Ovary (tissue), 9 donors: ENCODE data around the gene TADA2B. TPM values are rescaled to one million over a fixed set of nuclear protein-coding genes. Genes with fewer than 3 reads are reported as not detected.

Experiments
- DNase-seq, 5 donors: peaks; one replicate each; pipeline ENCODE4 v3.0.0-alpha.2; 2019 to 2020
- H3K27ac ChIP-seq, 2 donors: fragments of 200-600 bp; one replicate each; pipeline versions ENCODE4 v1.5.1 to v1.8.0; 2019 to 2022
- H3K27me3 ChIP-seq: fragments of 200-600 bp; one replicate; pipeline ENCODE4 v1.8.0; 2022
- H3K36me3 ChIP-seq: fragments of 200-600 bp; sonication (generic); one replicate; pipeline ENCODE4 v1.5.1; 2019
- H3K4me1 ChIP-seq: one replicate; pipeline ENCODE4 v1.8.1; 2013; ENCODE audit warnings: mild to moderate bottlenecking, moderate library complexity; ENCODE audit not compliant: insufficient read depth
- H3K4me3 ChIP-seq: fragments of 200-600 bp; sonication (generic); one replicate; pipeline ENCODE4 v1.5.1; 2017
- H3K9me3 ChIP-seq, 2 donors: fragments of 200-600 bp in 1 of 2; sonication (generic) in 1 of 2; one replicate each; pipeline versions ENCODE4 v1.5.1 to v1.8.1; 2013 to 2019; ENCODE audit warnings: mild to moderate bottlenecking in 1 of 2, moderate library complexity in 1 of 2
- EP300 ChIP-seq: sonication (generic); formaldehyde crosslinking; IDR thresholded peaks from one replicate; pipeline ENCODE4 v1.6.1; 2017; ENCODE audit warnings: antibody characterized with exemption
- POLR2A ChIP-seq: fragments of 450-650 bp; IDR thresholded peaks from one replicate; pipeline ENCODE4 v1.6.1; 2017; ENCODE audit warnings: antibody characterized with exemption, mild to moderate bottlenecking, moderate library complexity
- WGBS, 3 donors: extraction: QIAGEN DNeasy Blood & Tissue Kit in 1 of 3; methylation state at CpG; one replicate each; pipeline versions ENCODE4 v1.1.5 to v1.1.7; 2013 to 2017; 5-methylcytosine and 5-hydroxymethylcytosine counted together
- intact Hi-C, 4 donors: fragments of 100-400 bp; cut with DNase I; formaldehyde crosslinking; loops; one replicate each; pipeline versions ENCODE4 v1.11.0 to v1.15.1; 2022 to 2023
- polyA plus RNA-seq, 2 donors: library from polyadenylated mRNA; stranded (reverse); fragments of 200-250 nt in 1 of 2; fragments of 350-450 nt in 1 of 2; fragmentation: Illumina TruSeq in 1 of 2; extraction: RNeasy Lipid Tissue Mini Kit (QIAGEN cat#74804) in 1 of 2; gene quantifications; one replicate each; pipeline ENCODE4 v1.2.3, GENCODE V29; 2013 to 2014
- total RNA-seq, 7 donors: library from RNA; depleted of rRNA in 2 of 7; stranded (reverse); fragments of >200 nt in 2 of 7; fragmentation: NEBNext Ultra II Directional in 3 of 7; extraction: Animal tissue kit (Norgen Biotek cat#: 25700) in 3 of 7; gene quantifications; one replicate each; pipeline versions ENCODE4 v1.1.0 to v1.2.4, GENCODE V29; 2016 to 2023
- TF ChIP-seq, protein P1 (sequence below), 3 donors: fragments of 450-650 bp in 2 of 3; fragments of 200-600 bp in 1 of 3; IDR thresholded peaks; one replicate each; pipeline versions ENCODE4 v1.5.1 to v1.8.0; 2016 to 2022; ENCODE audit warnings: antibody characterized with exemption in 3 of 3, mild to moderate bottlenecking in 1 of 3
- donor health status: DM: no; HTN: no; CAD: no; lungs with moderate emphysema.
- donor health status: DM: no; HTN: no; CAD: no.
- donor health status: Bipolar disorder and iron deficiency.
- donor health status: DM: yes; HTN: yes; CAD: no.
- donor health status: DM: no; HTN: no; CAD: no.
- donor health status: DM: yes; HTN: yes; CAD: no.

Gene TADA2B
- total and polyA plus RNA-seq, 9 donors, result 11.9 to 31.6 (median 26.8) TPM

DNA sequence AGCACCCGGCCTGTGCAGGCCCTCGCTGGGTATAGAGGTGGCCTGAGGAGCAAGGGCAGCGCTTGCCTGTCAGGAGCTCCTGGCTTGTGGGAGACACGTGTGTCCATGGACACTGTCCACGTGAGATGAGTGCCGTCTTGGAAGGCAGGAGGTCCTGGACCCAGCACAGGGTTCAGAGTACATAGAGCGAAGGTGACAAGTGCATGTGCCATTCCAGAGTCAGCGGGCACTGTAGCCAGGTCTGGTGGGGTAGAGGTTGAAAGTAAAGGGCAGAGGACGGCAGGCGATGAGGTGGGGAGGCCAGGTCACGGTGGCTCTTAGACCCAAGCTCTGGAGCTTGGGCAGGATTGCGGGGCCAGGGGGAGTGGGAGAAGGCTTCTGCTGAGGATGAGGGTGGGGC, 28.4 kb upstream of the TADA2B start:
- 95 to 98% (median 96%) methylated on average over 12 of the region's 12 CpGs for WGBS, 3 donors
- DNase-seq, result no peak
- Histone ChIP-seq H3K9me3 (no peaks in the 10 kb centered on the region), H3K36me3 (no peaks in the 10 kb centered on the region), H3K27ac (no peak overlapping the region), H3K27me3 (no peaks in the 10 kb centered on the region), H3K4me1 (no peaks in the 10 kb centered on the region), H3K4me3 (no peak overlapping the region)
- intact Hi-C loops, result loop anchor here in 1 of 4 donors (1.0 kb wide), 1 partner anchor 40 kb away; no protein-coding TSS in a partner anchor
- TF ChIP-seq POLR2A, result no peak
- TF ChIP-seq EP300, result no peak
- TF ChIP-seq, protein P1, sequence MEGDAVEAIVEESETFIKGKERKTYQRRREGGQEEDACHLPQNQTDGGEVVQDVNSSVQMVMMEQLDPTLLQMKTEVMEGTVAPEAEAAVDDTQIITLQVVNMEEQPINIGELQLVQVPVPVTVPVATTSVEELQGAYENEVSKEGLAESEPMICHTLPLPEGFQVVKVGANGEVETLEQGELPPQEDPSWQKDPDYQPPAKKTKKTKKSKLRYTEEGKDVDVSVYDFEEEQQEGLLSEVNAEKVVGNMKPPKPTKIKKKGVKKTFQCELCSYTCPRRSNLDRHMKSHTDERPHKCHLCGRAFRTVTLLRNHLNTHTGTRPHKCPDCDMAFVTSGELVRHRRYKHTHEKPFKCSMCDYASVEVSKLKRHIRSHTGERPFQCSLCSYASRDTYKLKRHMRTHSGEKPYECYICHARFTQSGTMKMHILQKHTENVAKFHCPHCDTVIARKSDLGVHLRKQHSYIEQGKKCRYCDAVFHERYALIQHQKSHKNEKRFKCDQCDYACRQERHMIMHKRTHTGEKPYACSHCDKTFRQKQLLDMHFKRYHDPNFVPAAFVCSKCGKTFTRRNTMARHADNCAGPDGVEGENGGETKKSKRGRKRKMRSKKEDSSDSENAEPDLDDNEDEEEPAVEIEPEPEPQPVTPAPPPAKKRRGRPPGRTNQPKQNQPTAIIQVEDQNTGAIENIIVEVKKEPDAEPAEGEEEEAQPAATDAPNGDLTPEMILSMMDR (IDR thresholded peaks at IDR 0.05), result no peak

GRCh38 chr4:7015383-7016035, 27.7 kb upstream of the TADA2B start:
- no peaks in the 10 kb centered on the region for H3K27me3 ChIP-seq
- intact Hi-C loops, result loop anchor here in 1 of 4 donors (1.0 kb wide), 1 partner anchor 40 kb away; no protein-coding TSS in a partner anchor
- no peak overlapping the region for H3K4me3 ChIP-seq
- no peaks in the 10 kb centered on the region for H3K36me3 ChIP-seq
- WGBS, 3 donors, result 83 to 90% (median 84%) methylated on average over 12 of the region's 12 CpGs
- H3K27ac ChIP-seq, result no peak overlapping the region
- TF ChIP-seq EP300 (no peak), POLR2A (no peak)
- TF ChIP-seq, protein P1 (IDR thresholded peaks at IDR 0.05), result no peak
- H3K4me1 ChIP-seq, result no peaks in the 10 kb centered on the region
- no peak for DNase-seq
- H3K9me3 ChIP-seq, result no peaks in the 10 kb centered on the region

- H3K4me1 ChIP-seq, result no peaks in the 10 kb centered on the region
- H3K27me3 ChIP-seq, result no peaks in the 10 kb centered on the region
- 76 to 83% (median 81%) methylated on average over 11 of the region's 11 CpGs for WGBS, 3 donors
- no peak for DNase-seq
- no peaks in the 10 kb centered on the region for H3K36me3 ChIP-seq
- H3K4me3 ChIP-seq, result no peak overlapping the region
- H3K27ac ChIP-seq, result no peak overlapping the region
- TF ChIP-seq POLR2A, result no peak
- TF ChIP-seq, protein P1 (IDR thresholded peaks at IDR 0.05), result no peak
- TF ChIP-seq EP300, result no peak
- intact Hi-C loops, result no loop called here
- H3K9me3 ChIP-seq, result no peaks in the 10 kb centered on the region
Measured at GRCh38 chr4:7016086-7016485, 27.1 kb upstream of the TADA2B start.

DNA sequence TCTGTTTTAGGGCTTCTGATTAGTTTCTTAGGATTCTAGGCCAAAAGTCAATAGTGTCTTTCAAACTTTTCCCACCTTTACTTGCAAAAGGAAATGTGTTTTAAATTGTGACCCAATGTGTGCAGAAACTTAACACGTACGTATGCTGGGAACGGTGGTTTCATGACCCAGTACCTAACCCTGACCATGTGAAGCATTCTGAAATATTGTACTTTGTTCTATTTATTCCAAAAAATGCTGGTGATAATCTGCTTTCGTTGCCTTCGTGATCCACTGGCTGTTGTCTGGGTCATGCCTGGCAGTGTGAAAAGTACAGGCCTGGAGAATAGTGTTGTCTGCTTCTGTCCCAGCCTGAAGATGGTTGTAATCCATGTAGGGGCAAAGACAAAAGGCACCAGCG, 26.7 kb upstream of the TADA2B start:
- Histone ChIP-seq H3K4me3 (no peak overlapping the region), H3K27ac (no peak overlapping the region), H3K36me3 (no peaks in the 10 kb centered on the region), H3K4me1 (no peaks in the 10 kb centered on the region), H3K9me3 (no peaks in the 10 kb centered on the region), H3K27me3 (no peaks in the 10 kb centered on the region)
- intact Hi-C loops, result no loop called here
- DNase-seq, result no peak
- 89 to 92% (median 91%) methylated on average over 6 of the region's 6 CpGs for WGBS, 3 donors
- TF ChIP-seq, protein P1 (IDR thresholded peaks at IDR 0.05), result no peak
- TF ChIP-seq POLR2A (no peak), EP300 (no peak)
